Measurements from ENCODE around the gene FBLN5.

- no peak for TF ChIP-seq CTCF (IDR thresholded peaks at IDR 0.05; ENCODE audit: low read length)
- TF ChIP-seq EZH2 (optimal IDR thresholded peaks at IDR 0.05; ENCODE audit: low read depth, low read length), result no peak
These were observed 45.9 kb downstream of the FBLN5 start for GRCh38 chr14:91901449-91902226.

Data from MM.1S (cell line).